ENCODE measurements around the gene GLTP. TPM values are rescaled to one million over a fixed set of nuclear protein-coding genes. Genes with fewer than 3 reads are reported as not detected.
"Not testable (repeated sequence)": the region's sequence is repeated elsewhere in the genome, so short reads cannot be mapped to it uniquely, and the experiment has no call there.

GLTP gene
- total RNA-seq, 4 donors from 2014 or later = 207 to 654 (median 526) TPM

DNA sequence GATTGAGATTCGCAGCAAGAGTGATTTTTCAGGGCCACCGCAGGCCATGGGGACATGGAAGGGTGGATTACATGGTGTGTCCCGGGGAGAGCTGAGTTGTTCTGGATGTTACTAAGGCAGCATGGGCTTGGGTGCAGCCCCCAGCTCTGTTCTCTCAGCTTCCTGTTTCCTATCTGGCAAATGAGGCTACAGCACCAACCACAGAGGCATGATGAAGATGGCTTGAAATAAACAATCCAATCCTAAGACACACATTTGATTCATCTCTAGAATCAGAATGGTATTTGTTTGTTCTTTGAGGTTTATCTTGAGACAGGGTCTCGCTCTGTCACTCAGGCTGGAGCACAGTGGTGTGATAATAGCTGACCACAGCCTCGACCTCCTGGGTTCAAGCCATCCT lies 21.6 kb downstream of the GLTP start:
- no peak overlapping the region for H3K27ac ChIP-seq
- H3K36me3 ChIP-seq = peaks cover 55% of the 10 kb centered on the region
- WGBS = 81% methylated on average over 5 of the region's 5 CpGs
- no peak for DNase-seq (ENCODE audit: low spot score in 2 of 2)
- H3K9me3 ChIP-seq = no peaks in the 10 kb centered on the region
- H3K27me3 ChIP-seq = no peaks in the 10 kb centered on the region
- H3K4me1 ChIP-seq = peaks cover 17% of the 10 kb centered on the region
- TF ChIP-seq POLR2A (IDR thresholded peaks at IDR 0.05) (no peak), CTCF (IDR thresholded peaks at IDR 0.05) (no peak), POLR2AphosphoS5 (IDR thresholded peaks at IDR 0.05) (no peak), EP300 (IDR thresholded peaks at IDR 0.05) (no peak)
- no peak overlapping the region for H3K4me3 ChIP-seq

DNA sequence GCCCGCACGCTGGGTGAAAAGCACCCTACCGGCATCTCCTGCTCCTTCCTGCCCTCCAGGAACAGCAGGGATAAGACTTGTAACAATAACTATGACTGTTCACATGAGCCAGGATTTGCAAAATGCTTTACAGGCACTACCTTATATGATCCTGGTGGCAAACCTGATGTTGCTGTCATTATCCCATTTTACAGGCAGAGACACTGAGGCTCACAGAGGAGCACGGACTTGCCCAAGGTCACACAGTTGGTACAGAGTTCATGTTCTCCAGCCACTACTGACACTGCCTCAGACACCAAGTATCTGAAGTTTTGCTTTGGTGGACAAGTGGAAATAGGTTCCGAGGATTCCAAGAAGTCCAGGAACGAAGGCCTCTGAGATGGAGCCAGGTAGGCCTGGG lies 22.6 kb downstream of the GLTP start:
- Histone ChIP-seq H3K27me3 (no peaks in the 10 kb centered on the region), H3K4me3 (no peak overlapping the region), H3K4me1 (peaks cover 6% of the 10 kb centered on the region), H3K36me3 (peaks cover 57% of the 10 kb centered on the region), H3K27ac (no peak overlapping the region), H3K9me3 (no peaks in the 10 kb centered on the region)
- WGBS = 93% methylated on average over 6 of the region's 6 CpGs
- no peak for DNase-seq (ENCODE audit: low spot score in 2 of 2)
- TF ChIP-seq POLR2AphosphoS5 (IDR thresholded peaks at IDR 0.05) (no peak), POLR2A (IDR thresholded peaks at IDR 0.05) (no peak), EP300 (IDR thresholded peaks at IDR 0.05) (no peak), CTCF (IDR thresholded peaks at IDR 0.05) (no peak)

DNA sequence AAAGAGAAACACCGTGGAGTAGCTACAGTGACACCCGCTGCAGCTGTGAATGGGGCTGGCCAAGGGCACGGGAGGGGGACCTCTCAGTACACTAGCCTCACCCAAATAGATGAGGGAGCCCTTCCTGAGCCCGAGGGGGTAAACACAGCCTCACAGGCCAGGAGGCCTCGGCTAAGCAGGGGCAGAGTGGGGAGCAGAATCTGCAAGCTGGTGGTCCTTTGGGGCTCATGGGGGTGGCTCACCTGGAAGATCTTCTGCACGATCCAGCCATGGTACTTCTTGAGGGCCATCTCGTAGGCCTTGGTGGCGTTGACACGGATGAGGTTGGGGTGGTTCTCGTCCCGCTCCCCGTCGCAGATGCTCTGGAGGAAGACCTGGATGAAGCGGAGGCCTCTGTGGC lies 25.0 kb downstream of the GLTP start:
- WGBS = 87% methylated on average over 13 of the region's 14 CpGs
- Histone ChIP-seq H3K9me3 (no peaks in the 10 kb centered on the region), H3K27me3 (no peaks in the 10 kb centered on the region), H3K27ac (no peak overlapping the region), H3K4me1 (no peaks in the 10 kb centered on the region), H3K36me3 (peaks cover 68% of the 10 kb centered on the region), H3K4me3 (no peak overlapping the region)
- TF ChIP-seq POLR2AphosphoS5 (IDR thresholded peaks at IDR 0.05) = no peak
- no peak for TF ChIP-seq POLR2A (IDR thresholded peaks at IDR 0.05)
- TF ChIP-seq EP300 (IDR thresholded peaks at IDR 0.05) = no peak
- TF ChIP-seq CTCF (IDR thresholded peaks at IDR 0.05) = no peak
- no peak for DNase-seq (ENCODE audit: low spot score in 2 of 2)

DNA sequence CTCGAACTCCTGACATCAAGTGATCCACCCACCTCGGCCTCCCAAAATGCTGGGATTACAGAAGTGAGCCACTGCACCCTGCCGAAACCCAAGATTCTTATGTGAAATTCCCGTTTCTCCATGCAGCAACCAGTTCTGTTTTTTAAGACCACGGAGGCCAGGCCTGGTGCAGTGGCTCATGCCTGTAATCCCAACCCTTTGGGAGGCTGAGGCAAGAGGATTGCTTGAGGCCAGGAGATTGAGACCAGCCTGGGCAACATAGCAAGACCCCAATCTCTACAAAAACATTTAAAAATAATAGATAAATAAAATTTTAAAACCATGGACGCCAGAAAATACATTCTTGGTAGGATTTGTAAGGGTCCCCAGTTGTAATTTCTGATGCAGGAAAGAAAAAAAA lies 29.8 kb downstream of the GLTP start:
- WGBS = 98% methylated on average over 6 of the region's 6 CpGs
- H3K4me3 ChIP-seq; H3K9me3 ChIP-seq; H3K4me1 ChIP-seq; H3K27ac ChIP-seq; H3K27me3 ChIP-seq; DNase-seq (ENCODE audit: low spot score in 2 of 2): not testable (repeated sequence)
- peaks cover 36% of the 10 kb centered on the region for H3K36me3 ChIP-seq

GRCh38 chr12:109847142-109847735 lies 33.1 kb downstream of the GLTP start:
- 44% methylated on average over 7 of the region's 7 CpGs for WGBS
- no peak for DNase-seq (ENCODE audit: low spot score in 2 of 2)
- no peaks in the 10 kb centered on the region for H3K27me3 ChIP-seq
- TF ChIP-seq EP300 (IDR thresholded peaks at IDR 0.05) = no peak
- no peak for TF ChIP-seq POLR2A (IDR thresholded peaks at IDR 0.05)
- no peak for TF ChIP-seq POLR2AphosphoS5 (IDR thresholded peaks at IDR 0.05)
- no peak for TF ChIP-seq CTCF (IDR thresholded peaks at IDR 0.05)
- no peak overlapping the region for H3K4me3 ChIP-seq
- H3K4me1 ChIP-seq = peaks cover 7% of the 10 kb centered on the region
- H3K9me3 ChIP-seq = no peaks in the 10 kb centered on the region
- no peak overlapping the region for H3K27ac ChIP-seq
- peaks cover 12% of the 10 kb centered on the region for H3K36me3 ChIP-seq

DNA sequence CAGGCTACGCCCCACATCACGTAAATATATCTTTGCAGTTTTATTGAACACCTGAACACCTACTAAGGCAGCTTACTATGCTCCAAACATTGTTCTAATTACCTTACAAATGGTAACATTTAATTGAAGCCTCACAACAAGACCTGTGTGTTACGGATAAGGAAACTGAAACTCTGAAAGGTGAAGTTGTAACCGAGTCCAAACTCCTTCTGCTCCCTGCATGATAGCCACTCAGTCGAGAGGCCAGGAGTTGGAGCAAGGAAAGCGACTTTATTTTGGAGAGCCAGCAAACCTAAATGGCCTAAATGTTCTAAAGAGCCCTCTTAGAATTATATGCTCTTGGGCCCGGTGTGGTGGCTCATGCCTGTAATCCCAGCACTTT lies 34.5 kb downstream of the GLTP start:
- TF ChIP-seq POLR2A (IDR thresholded peaks at IDR 0.05) (no peak), EP300 (IDR thresholded peaks at IDR 0.05) (no peak), CTCF (IDR thresholded peaks at IDR 0.05) (no peak), POLR2AphosphoS5 (IDR thresholded peaks at IDR 0.05) (no peak)
- peaks cover 7% of the 10 kb centered on the region for H3K4me1 ChIP-seq

More for the DNA sequence above, 34.5 kb downstream of the GLTP start:
- peak overlapping the region; percentile 26 for H3K4me3 ChIP-seq
- no peak overlapping the region for H3K27ac ChIP-seq
- WGBS = 81% methylated on average over 7 of the region's 7 CpGs
- DNase-seq (ENCODE audit: low spot score in 2 of 2) = no peak
- no peaks in the 10 kb centered on the region for H3K9me3 ChIP-seq
- H3K27me3 ChIP-seq = no peaks in the 10 kb centered on the region
- H3K36me3 ChIP-seq = peaks cover 2% of the 10 kb centered on the region

All from suprapubic skin (tissue), 4 donors.